Left lobe of liver (tissue), 2 donors: ENCODE results near the gene MAPK8IP3. TPM values are rescaled to one million over a fixed set of nuclear protein-coding genes. Genes with fewer than 3 reads are reported as not detected.
A peak's percentile ranks its signal among the peaks of the same experiment; 100 is the strongest.

Experiments
- ATAC-seq: fragments of 200-7000 bp; cut with Tn5 transposase; one replicate; pipeline ENCODE4 v1.9.1; 2020; ENCODE audit warnings: mild to moderate bottlenecking, moderate library complexity
- DNase-seq: peaks from one replicate; pipeline ENCODE4 v3.0.0-alpha.2; 2020; ENCODE audit warnings: low spot score
- total RNA-seq: library from RNA; stranded (reverse); gene quantifications from one replicate; pipeline ENCODE4 v1.2.1, GENCODE V29; 2021
- donor health status: DM: no; HTN: no; CAD: no; lungs with moderate emphysema.
- donor health status: DM: no; HTN: yes; CAD: no.

The MAPK8IP3 gene
- total RNA-seq, 1 donor from 2014 or later: 30.6 TPM

DNA sequence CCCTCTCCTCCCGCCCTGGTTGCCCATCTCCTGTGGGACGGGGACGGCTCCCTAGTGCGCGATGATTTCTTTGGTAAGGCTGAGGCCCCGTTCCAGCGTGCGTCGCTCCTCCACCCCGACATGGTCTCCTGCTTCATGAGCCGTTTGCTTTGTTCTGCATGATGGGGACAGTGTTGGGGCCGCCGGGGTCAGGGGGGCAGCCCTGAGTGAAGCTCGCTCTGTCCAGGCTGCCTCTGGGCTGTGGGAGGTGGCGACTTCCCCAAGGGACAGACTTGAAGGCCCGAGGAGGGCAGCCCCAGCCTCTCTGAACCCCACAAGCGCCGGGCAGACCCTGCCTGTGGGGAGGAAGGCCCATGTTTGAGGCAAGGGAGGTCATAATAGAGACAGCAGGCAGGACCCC is 52.9 kb downstream of the MAPK8IP3 start:
- no peak for ATAC-seq
- no peak for DNase-seq

- ATAC-seq: no peak
- no peak for DNase-seq
Observed at GRCh38 chr16:1759511-1759910, 53.5 kb downstream of the MAPK8IP3 start.

- no peak for ATAC-seq
- no peak for DNase-seq
Observed at GRCh38 chr16:1760911-1761310, 54.9 kb downstream of the MAPK8IP3 start.

DNA sequence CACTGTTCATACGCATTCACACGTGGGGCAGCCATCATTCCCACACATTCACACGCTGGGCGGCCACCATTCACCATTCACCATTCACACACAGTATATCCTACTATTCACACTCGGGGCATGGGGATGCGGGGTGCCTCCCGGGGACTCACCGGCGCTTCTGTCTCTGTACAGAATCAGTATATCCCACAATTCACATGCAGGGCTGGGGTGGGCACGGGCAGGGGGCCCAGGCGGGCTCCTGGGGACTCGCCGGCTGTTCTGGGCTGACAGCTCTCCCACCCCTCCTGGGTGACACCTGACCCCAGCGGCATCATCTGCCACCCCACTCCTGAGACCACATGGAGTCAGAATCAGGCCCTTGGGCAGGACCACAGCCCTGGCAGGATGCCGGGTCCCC is 55.8 kb downstream of the MAPK8IP3 start:
- DNase-seq (no peak), ATAC-seq (no peak)

DNA sequence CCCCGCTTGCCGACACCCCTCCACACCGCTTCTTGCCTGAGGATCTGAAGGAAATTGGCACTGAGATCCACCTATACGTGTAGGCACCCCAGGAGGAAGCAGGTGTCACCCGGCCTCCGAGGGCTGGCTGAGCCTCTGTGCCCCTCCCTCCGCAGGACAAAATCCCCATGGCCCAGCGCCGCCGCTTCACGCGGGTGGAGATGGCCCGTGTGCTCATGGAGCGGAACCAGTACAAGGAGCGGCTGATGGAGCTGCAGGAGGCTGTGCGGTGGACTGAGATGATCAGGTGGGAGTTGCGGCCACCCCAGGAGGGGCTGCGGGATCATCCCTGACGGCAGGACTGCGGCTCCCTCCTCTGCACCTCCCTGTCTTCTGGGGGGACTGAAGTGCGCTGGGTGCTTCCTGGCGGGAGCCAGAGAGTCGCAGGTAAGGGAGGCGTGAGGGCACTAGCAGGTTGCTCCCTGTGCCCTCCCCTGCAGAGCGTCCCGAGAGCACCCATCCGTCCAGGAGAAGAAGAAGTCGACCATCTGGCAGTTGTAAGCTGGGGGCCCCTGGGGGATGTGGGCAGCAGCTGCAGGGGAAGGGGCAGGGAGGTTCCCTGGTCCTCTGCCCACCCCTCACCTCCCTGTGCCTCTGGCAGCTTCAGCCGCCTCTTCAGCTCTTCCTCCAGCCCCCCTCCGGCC is 56.3 kb downstream of the MAPK8IP3 start:
- DNase-seq (no peak), ATAC-seq (no peak)

DNA sequence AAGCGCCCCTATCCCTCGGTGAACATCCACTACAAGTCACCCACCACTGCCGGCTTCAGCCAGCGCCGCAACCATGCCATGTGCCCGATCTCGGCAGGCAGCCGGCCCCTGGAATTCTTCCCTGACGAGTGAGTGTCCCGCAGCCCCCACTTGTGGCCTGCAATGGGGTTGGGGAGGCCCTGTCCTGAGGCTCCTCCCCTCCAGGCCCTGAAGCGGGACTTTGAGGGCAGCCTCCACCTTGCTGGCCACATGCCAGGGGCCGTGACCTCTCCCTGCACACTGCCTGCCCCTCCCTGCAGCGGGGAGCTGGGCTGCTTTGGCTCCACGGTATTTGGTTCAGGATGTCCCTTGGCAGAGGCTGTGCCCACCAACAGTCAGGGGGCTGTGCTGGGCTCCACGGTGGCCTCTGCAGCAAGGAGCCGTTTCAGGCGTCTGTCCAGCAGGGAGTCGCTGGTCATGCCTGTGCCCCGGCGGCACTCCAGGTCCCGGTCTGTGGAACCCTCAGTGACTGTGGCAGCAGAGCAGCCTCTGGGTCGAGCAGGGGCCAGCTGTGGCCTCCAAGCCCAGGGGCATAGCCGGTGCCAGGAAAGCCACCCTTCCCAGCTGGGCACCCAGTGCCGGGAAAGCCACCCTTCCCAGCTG is 57.0 kb downstream of the MAPK8IP3 start:
- ATAC-seq (peak; percentile 3), DNase-seq (no peak)

- ATAC-seq (no peak), DNase-seq (no peak)
Observed at GRCh38 chr16:1763521-1764511, 57.8 kb downstream of the MAPK8IP3 start.

DNA sequence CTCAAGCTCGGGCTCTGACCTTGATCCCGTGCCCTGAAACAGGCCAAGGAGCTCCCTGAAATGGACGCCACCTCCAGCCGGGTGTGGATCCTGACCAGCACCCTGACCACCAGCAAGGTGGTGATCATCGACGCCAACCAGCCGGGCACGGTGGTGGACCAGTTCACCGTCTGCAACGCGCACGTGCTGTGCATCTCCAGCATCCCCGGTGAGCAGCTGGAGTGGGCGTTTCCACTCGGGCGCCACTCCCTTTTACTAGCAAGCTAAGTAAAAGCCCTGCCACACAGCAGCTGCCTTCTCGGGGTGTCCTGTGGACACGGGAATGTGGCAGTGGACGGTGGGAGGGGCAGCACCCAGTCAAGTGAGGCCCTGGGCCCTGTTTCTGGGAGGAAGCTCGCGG is 59.0 kb downstream of the MAPK8IP3 start:
- no peak for DNase-seq
- ATAC-seq: no peak

DNA sequence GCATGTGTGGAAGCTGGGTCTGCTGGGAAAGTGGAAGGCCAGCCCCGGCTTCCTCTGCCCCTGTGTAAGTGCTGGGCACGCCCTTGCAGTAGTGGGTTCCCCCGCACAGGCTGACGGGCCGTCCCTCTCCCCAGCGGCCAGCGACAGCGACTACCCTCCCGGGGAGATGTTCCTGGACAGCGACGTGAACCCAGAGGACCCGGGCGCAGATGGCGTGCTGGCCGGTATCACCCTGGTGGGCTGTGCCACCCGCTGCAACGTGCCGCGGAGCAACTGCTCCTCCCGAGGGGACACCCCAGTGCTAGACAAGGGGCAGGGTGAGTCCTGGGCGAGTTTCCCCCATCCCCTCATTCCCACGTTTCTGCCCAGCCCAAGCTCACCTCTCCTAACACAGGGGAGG is 59.8 kb downstream of the MAPK8IP3 start:
- ATAC-seq (no peak), DNase-seq (no peak)

DNA sequence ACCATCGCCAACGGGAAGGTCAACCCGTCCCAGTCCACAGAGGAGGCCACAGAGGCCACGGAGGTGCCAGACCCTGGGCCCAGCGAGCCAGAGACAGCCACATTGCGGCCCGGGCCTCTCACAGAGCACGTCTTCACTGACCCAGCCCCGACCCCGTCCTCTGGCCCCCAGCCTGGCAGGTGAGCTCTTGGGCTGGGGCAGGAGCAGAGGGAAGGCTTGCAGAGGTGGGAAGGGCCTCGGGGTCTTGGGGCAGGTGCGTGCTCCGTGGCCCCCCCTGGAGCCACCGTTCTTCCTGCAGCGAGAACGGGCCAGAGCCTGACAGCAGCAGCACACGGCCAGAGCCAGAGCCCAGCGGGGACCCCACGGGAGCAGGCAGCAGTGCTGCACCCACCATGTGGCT is 60.2 kb downstream of the MAPK8IP3 start:
- ATAC-seq (no peak), DNase-seq (no peak)

GRCh38 chr16:1766701-1767100 is 60.7 kb downstream of the MAPK8IP3 start:
- DNase-seq (no peak), ATAC-seq (no peak)

- ATAC-seq: no peak
- DNase-seq: no peak
Observed at GRCh38 chr16:1767116-1767994, 61.4 kb downstream of the MAPK8IP3 start.

- DNase-seq (no peak), ATAC-seq (no peak)
Observed at GRCh38 chr16:1768061-1768766, 62.2 kb downstream of the MAPK8IP3 start.

DNA sequence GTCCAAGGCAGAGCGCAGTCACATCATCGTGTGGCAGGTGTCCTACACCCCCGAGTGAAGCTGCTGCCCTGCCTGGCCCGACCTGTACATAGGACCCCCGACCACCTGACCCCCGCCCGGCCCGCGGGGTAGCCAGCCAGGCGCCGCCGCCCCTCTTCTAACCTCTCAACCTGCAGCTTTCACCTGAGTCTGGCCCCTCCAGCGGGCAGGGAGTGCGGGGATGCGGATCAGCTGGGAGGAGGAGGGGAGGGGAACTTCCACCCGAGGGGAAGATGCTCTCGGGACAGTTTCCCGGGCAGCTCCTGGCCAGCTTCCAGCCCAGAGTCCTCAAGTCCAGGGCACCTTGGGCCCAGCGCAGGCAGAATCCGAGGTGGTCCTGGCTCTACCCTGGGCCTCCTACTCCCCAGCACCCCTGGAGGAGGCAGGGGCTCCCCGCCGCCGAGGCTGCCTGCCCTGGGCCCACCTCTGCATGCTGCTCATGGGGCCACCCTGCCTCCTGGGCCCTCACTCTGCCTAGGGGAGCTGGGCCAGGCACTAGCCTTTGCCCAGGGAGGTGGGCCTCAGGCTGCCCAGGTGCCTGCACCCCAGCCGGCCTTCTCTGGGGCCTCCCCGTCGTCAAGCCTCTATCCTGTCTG is 62.9 kb downstream of the MAPK8IP3 start:
- DNase-seq: no peak
- ATAC-seq: no peak

GRCh38 chr16:1769402-1770300 is 63.7 kb downstream of the MAPK8IP3 start:
- DNase-seq: no peak
- ATAC-seq: no peak

- ATAC-seq (peak; percentile 21), DNase-seq (peak; percentile 79)
Observed at GRCh38 chr16:1770328-1771187, 64.6 kb downstream of the MAPK8IP3 start.

DNA sequence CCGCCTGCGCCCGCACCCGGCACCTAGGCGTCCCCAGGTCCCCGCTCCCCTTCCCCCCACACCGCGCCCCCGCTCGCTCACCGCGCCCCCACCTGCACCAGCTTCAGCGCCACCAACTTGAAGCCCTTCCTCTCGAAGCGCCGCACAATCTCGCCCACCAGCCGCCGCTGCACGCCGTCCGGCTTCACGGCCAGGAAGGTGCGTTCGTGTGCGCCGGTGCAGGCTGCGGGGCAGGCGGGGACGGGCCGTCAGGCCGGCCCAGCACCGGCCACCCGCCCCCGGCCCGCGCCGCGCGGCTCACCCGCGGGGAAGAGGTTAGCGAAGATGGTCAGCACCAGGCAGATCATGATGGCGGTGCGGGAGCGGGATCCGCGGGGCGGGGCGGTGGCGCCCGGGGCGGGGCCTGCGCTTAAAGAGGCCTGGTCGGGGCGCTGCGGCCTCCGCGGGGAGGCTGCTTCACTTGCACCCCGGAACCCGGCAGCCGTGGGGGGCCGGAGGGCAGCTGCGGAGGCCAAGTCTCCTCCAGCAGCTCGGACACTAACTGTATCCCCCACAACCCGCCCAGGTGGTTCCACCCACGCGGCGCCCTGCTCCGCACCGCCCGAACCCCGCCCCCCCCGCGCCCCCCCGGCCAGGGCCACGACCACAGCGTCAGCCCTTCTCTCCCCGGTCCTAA is 65.3 kb downstream of the MAPK8IP3 start, which contains the start of gene NME3:
Gene NME3 (minus strand): TSS at position 356 of the 676 bp plus-strand sequence. CDS start 9 bp downstream, at position 347.
- ATAC-seq (peak; percentile 54), DNase-seq (peak; percentile 82)
